Stimulated activated CD8-positive, alpha-beta memory T cell treated with anti-CD3 and anti-CD28 coated beads, Interleukin-4, amount 100 ng/mL, for 4 hours (primary cell): ENCODE measurements around the gene ROBO3.

Source experiments
- DNase-seq, 2 donors: peaks; one replicate each; pipeline ENCODE4 v3.0.0-alpha.2; 2020; ENCODE audit warnings: low read depth in 2 of 2, low spot score in 1 of 2

Gene ROBO3

DNA sequence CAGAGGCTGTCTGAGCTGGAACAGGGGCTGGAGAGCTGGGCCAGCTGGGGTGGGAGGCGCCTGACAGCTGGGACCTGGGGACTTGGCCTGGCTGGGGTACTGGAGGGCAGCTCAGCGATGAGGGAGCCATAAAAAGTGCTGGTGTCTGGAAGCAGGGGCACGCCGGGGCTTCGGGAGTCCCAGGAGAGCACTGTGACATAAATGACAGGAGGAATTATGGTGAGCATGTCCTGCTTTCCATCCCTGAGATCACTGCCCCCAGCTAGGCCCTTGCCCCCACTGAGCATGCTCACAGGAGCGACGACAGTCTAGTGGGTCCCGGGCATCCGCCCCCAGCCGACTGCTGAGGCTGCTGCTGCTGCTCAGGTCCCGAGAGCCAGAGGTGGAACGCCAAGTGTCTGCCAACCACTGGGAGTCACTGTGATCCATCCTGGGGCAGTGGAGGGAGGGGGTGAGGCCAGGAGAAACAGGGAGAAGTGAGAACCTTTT lies 26.2 kb downstream of the ROBO3 start:
- DNase-seq = no peak

- no peak for DNase-seq
Measured at GRCh38 chr11:124892146-124892545, 26.9 kb downstream of the ROBO3 start.

GRCh38 chr11:124892750-124893454 lies 27.7 kb downstream of the ROBO3 start:
- DNase-seq = no peak

DNA sequence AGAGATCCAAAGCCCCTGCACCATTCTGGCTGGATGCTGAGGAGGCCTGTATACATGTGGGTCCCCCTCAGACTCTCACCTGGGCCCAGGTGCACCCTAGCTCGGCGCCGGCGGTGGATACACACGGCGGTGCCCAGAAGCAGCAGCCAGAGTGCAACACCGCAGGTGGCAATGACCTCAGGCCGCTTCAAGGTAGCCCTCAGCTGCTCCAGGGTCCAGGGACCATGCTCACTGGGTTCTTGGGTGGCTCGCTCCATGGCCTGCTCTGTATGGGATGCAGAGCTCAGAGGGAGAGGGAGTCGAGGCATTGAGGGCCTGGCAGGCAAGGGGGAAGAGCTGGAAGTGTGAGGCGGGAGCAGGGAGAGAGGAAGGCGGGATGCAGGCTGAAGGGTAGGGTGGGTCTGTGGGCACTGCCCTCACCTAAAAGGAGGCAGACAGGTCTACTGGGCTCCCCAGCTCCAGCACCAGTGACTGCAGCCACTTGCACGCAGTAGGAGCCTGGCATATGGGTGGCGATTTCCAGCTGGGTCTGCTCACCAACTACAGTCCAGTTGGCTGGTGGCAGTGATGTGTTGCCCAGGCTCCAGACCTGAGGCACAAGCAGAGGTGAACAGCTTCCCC lies 28.7 kb downstream of the ROBO3 start:
- no peak for DNase-seq

- no peak for DNase-seq
Measured at GRCh38 chr11:124894606-124895430, 29.6 kb downstream of the ROBO3 start.

- DNase-seq = no peak
Measured at GRCh38 chr11:124895471-124895971, 30.3 kb downstream of the ROBO3 start.

DNA sequence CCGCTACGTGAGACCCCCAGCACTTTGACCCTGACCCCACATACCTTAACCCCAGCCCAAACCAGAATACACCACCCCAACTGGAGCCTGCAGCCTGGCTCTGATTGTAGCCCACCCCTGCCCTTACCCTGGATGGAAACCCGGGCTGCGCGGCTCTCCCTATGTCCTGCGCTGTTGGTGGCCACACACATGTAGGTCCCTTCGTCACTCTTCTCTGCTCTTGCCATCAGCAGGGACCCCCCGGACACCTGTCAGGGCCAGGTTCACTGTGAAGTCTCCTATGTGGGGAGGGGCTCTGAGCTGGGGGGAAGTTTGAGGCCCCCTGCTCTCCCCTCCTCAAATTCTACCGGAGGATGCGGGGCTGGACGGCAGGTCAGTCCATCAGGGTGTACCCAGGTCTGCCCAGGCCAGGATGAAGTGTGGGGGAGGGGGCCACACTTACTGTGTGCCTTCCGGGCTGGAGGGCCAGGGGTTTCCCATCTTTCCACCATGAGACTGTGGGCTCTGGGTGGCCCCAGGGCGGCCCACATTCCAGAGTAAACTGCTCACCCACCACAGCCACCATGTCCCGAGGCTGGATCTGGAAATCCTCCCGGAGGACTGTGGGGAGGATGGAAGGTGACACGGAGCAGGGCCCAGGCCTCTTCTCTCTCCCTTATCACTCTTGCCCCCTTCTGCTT lies 31.0 kb downstream of the ROBO3 start:
- DNase-seq = no peak

- no peak for DNase-seq
Measured at GRCh38 chr11:124896821-124897391, 31.7 kb downstream of the ROBO3 start.

GRCh38 chr11:124897674-124898262 lies 32.5 kb downstream of the ROBO3 start, which contains the start of gene ROBO4:
ROBO4 (minus strand) TSS chr11:124897865; CDS start chr11:124897795, 70 bp downstream.
- no peak for DNase-seq

DNA sequence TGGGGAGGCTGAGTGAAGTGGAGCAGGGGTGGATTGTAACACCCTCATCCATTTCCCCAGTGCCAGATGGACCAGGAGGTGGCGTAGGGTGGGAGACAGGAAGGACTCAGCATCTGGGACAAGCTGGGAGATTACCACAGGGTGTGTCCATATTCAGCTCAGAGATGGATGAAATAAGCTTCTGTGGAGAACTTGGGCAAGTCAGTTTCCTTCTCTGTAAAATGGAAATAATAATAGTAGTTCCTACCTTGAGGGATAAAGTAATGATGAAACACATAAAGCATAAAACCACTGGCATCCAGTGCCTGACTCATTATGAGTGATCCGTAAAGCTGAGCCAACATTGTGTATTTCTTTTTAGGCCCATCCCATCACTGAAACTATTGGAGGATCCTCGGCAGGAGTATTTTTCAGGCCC lies 33.0 kb downstream of the ROBO3 start:
- no peak for DNase-seq

DNA sequence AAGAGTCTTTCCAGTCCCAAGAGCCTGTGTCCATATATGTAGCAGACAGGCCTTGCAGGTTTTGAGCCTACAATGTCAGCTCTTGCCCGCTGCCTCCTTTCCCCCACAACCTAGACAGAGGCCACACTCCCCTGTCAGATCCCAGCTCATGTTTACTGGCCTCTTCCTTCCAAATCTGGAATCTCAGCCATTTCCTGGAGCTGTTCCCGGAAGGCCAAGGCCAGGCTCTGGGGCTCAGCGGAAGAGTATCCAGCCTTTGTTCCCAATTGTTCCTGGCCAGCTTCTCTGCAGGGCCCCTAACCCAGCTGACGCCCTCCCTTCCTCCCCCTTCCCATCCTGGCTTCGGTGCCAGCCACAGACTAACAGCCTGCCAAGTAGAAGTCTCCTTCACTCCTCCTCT lies 33.5 kb downstream of the ROBO3 start:
- DNase-seq = no peak

GRCh38 chr11:124899383-124900145 lies 34.3 kb downstream of the ROBO3 start:
- DNase-seq = no peak

DNA sequence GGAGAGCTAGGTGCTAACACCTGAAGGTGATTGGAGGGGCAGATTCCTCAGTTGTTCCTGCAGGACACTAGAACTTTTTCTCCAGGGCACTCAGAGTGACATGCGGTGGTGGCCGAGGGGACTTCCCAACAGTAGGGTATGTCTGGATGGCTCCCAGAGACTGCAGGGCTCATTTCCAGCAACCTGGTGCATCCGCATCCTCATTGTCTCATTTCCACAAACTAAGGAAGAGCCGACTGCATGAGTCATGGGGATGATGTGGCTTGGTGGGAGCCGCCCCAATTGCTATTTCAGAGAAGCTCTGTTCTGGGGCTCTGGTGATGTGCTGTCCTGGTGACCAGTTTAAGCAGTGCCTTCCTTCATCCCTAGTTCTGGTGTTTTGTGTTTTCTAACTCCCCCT lies 35.2 kb downstream of the ROBO3 start:
- DNase-seq = no peak

- no peak for DNase-seq
Measured at GRCh38 chr11:124902616-124903015, 37.4 kb downstream of the ROBO3 start.

GRCh38 chr11:124915541-124916369 lies 50.5 kb downstream of the ROBO3 start:
- DNase-seq = no peak

DNA sequence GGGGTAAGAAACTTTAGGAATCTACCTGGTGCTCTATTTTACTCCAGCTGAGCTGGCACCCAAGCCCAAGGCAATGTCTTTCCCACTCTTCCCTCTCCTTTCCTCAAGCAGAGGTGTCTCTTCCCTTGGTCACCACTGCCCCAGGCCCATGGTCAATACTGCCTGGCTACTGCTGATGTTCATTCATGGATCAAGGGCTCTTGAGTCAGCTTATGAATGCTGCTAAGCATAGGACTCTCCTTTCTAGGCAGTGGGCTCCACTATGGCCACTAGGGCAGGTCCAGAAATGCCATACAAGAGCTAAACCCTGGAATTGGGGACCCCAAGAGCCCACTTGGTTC lies 51.1 kb downstream of the ROBO3 start:
- no peak for DNase-seq

DNA sequence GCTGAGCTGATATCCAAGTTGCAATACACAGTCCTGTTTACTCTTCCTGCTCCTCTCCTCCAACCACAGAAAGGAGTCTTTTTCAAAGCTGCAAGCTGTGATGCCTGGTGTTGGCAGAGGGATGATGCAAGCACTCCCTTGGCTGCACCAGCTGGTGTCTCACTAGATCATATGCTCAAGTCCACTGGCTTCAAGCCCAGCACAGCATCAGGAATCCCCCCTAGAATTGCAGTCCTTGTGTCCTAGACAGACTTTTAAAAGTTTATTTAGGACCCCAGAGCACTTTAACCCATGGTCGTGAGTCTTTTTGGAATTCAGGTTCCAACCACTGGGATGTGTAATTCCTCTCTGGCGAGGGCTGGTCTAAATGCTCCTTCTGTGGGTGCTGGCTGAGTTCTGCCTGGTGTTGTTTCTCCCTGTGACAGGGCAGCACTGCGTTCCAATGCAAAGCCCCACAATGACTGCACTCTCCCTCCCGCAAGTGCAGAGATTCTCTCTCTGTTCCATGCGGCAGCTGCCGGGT lies 51.9 kb downstream of the ROBO3 start:
- DNase-seq = no peak

- no peak for DNase-seq
Measured at GRCh38 chr11:124918950-124919349, 53.7 kb downstream of the ROBO3 start, which contains the start of gene HEPN1. HEPN1 (plus strand) TSS chr11:124919250.
